WTC11 (cell line): ENCODE results near the gene METRN. TPM values are rescaled to one million over a fixed set of nuclear protein-coding genes. Genes with fewer than 3 reads are reported as not detected.

Experiments
- ATAC-seq: fragments of 200-7000 bp; cut with Tn5 transposase; 2 replicates; pipeline ENCODE4 v1.10.0; 2021; ENCODE audit warnings: mild to moderate bottlenecking, moderate library complexity
- CTCF ChIA-PET: fragments of 300-600 bp; sonication (Branson Sonifier 250); formaldehyde crosslinking; loops from one replicate; lab custom pipeline; 2021; ENCODE audit warnings: antibody characterized with exemption; lab: Charles Lee
- POLR2A ChIA-PET: fragments of 350-600 bp; sonication (Branson Sonifier 250); formaldehyde crosslinking; loops from one replicate; lab custom pipeline; 2021; ENCODE audit warnings: antibody characterized with exemption; lab: Charles Lee
- DNase-seq: peaks from one replicate; pipeline ENCODE4 v3.0.0; 2021; ENCODE audit warnings: low spot score
- H3K27ac Mint-ChIP-seq: 2 replicates; pipeline ENCODE4 v1.8.0; 2021; ENCODE audit warnings: mixed read lengths
- H3K27me3 Mint-ChIP-seq: 2 replicates; pipeline ENCODE4 v1.8.0; 2021; ENCODE audit warnings: low read depth, mild to moderate bottlenecking, moderate library complexity, mixed read lengths
- H3K36me3 Mint-ChIP-seq: 2 replicates; pipeline ENCODE4 v1.8.0; 2021; ENCODE audit warnings: mixed read lengths
- H3K4me1 Mint-ChIP-seq: 2 replicates; pipeline ENCODE4 v1.8.0; 2022; ENCODE audit warnings: mixed read lengths
- H3K4me3 Mint-ChIP-seq: 2 replicates; pipeline ENCODE4 v1.8.0; 2021; ENCODE audit warnings: mild to moderate bottlenecking, moderate library complexity, mixed read lengths
- H3K9me3 Mint-ChIP-seq: 2 replicates; pipeline ENCODE4 v1.8.0; 2021; ENCODE audit warnings: mixed read lengths
- HMGA2 ChIP-seq: fragments of 250-450 bp; sonication (Bioruptor Pico); IDR thresholded peaks from 2 replicates; pipeline ENCODE4 v1.4.0; 2021; ENCODE audit warnings: mild to moderate bottlenecking, moderate library complexity
- IRF2 ChIP-seq: sonication (generic); formaldehyde crosslinking; IDR thresholded peaks from 2 replicates; pipeline ENCODE4 v1.8.0; 2022; ENCODE audit warnings: low read depth, missing genetic modification reagents, borderline replicate concordance
- NR1H2 ChIP-seq: sonication (generic); formaldehyde crosslinking; IDR thresholded peaks from 2 replicates; pipeline ENCODE4 v1.9.0; 2021; ENCODE audit warnings: mild to moderate bottlenecking, moderate library complexity, missing genetic modification reagents
- PRDM15 ChIP-seq: sonication (generic); formaldehyde crosslinking; IDR thresholded peaks from 2 replicates; pipeline ENCODE4 v1.8.0; 2022; ENCODE audit warnings: missing genetic modification reagents
- RELA ChIP-seq: sonication (generic); formaldehyde crosslinking; IDR thresholded peaks from 2 replicates; pipeline ENCODE4 v1.8.1; 2022; ENCODE audit warnings: missing genetic modification reagents, mild to moderate bottlenecking, borderline replicate concordance
- SMAD4 ChIP-seq: sonication (generic); formaldehyde crosslinking; IDR thresholded peaks from 2 replicates; pipeline ENCODE4 v1.8.0; 2022; ENCODE audit warnings: mild to moderate bottlenecking, missing genetic modification reagents
- ZNF138 ChIP-seq: sonication (generic); formaldehyde crosslinking; conservative IDR thresholded peaks from 2 replicates; pipeline ENCODE4 v1.8.1; 2022; ENCODE audit warnings: mild to moderate bottlenecking, moderate library complexity, missing genetic modification reagents
- ZNF416 ChIP-seq: fragments of 250-450 bp; sonication (Bioruptor Pico); IDR thresholded peaks from 2 replicates; pipeline ENCODE4 v1.9.0; 2021; ENCODE audit warnings: mild to moderate bottlenecking, inconsistent platforms
- total RNA-seq: library from RNA; stranded (reverse); gene quantifications from 3 replicates; pipeline ENCODE4 v1.2.3, GENCODE V29; 2021
- TF ChIP-seq, protein P1 (sequence below): sonication (generic); formaldehyde crosslinking; IDR thresholded peaks from 2 replicates; pipeline ENCODE4 v1.8.1; 2023; ENCODE audit warnings: mild to moderate bottlenecking, missing genetic modification reagents, moderate library complexity
- TF ChIP-seq, protein P2 (sequence below): sonication (generic); formaldehyde crosslinking; IDR thresholded peaks from 2 replicates; pipeline ENCODE4 v1.8.0; 2022; ENCODE audit warnings: mild to moderate bottlenecking, missing genetic modification reagents
- TF ChIP-seq, protein P3 (sequence below): sonication (generic); formaldehyde crosslinking; IDR thresholded peaks from 2 replicates; pipeline ENCODE4 v1.8.0; 2023; ENCODE audit warnings: missing genetic modification reagents, mild to moderate bottlenecking, borderline replicate concordance
- TF ChIP-seq, protein P4 (sequence below): sonication (generic); formaldehyde crosslinking; IDR thresholded peaks from 2 replicates; pipeline ENCODE4 v1.8.1; 2023; ENCODE audit warnings: mild to moderate bottlenecking, missing genetic modification reagents, moderate library complexity
- TF ChIP-seq, protein P5 (sequence below): fragments of 250-450 bp; sonication (Bioruptor Pico); IDR thresholded peaks from 2 replicates; pipeline ENCODE4 v1.8.0; 2021; ENCODE audit warnings: mild to moderate bottlenecking

Gene METRN
- total RNA-seq, 1 experiment from 2014 or later: 30.9 TPM

GRCh38 chr16:692356-693108 lies 22.4 kb upstream of the METRN start:
- Mint-ChIP-seq H3K36me3 (no peaks in the 10 kb centered on the region), H3K4me1 (peaks cover 8% of the 10 kb centered on the region), H3K27me3 (peaks cover 51% of the 10 kb centered on the region), H3K9me3 (no peaks in the 10 kb centered on the region), H3K4me3 (peak overlapping the region; percentile 0; the same call in 1 of the 2 replicates), H3K27ac (no peak overlapping the region)
- TF ChIP-seq, protein P1, sequence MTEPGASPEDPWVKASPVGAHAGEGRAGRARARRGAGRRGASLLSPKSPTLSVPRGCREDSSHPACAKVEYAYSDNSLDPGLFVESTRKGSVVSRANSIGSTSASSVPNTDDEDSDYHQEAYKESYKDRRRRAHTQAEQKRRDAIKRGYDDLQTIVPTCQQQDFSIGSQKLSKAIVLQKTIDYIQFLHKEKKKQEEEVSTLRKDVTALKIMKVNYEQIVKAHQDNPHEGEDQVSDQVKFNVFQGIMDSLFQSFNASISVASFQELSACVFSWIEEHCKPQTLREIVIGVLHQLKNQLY (CRISPR knock-in tag): no peak
- TF ChIP-seq RELA: no peak
- no peak for TF ChIP-seq SMAD4 (CRISPR knock-in tag)
- TF ChIP-seq, protein P2, sequence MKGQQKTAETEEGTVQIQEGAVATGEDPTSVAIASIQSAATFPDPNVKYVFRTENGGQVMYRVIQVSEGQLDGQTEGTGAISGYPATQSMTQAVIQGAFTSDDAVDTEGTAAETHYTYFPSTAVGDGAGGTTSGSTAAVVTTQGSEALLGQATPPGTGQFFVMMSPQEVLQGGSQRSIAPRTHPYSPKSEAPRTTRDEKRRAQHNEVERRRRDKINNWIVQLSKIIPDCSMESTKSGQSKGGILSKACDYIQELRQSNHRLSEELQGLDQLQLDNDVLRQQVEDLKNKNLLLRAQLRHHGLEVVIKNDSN (CRISPR knock-in tag): no peak
- no peak for TF ChIP-seq IRF2 (CRISPR knock-in tag)
- TF ChIP-seq, protein P3, sequence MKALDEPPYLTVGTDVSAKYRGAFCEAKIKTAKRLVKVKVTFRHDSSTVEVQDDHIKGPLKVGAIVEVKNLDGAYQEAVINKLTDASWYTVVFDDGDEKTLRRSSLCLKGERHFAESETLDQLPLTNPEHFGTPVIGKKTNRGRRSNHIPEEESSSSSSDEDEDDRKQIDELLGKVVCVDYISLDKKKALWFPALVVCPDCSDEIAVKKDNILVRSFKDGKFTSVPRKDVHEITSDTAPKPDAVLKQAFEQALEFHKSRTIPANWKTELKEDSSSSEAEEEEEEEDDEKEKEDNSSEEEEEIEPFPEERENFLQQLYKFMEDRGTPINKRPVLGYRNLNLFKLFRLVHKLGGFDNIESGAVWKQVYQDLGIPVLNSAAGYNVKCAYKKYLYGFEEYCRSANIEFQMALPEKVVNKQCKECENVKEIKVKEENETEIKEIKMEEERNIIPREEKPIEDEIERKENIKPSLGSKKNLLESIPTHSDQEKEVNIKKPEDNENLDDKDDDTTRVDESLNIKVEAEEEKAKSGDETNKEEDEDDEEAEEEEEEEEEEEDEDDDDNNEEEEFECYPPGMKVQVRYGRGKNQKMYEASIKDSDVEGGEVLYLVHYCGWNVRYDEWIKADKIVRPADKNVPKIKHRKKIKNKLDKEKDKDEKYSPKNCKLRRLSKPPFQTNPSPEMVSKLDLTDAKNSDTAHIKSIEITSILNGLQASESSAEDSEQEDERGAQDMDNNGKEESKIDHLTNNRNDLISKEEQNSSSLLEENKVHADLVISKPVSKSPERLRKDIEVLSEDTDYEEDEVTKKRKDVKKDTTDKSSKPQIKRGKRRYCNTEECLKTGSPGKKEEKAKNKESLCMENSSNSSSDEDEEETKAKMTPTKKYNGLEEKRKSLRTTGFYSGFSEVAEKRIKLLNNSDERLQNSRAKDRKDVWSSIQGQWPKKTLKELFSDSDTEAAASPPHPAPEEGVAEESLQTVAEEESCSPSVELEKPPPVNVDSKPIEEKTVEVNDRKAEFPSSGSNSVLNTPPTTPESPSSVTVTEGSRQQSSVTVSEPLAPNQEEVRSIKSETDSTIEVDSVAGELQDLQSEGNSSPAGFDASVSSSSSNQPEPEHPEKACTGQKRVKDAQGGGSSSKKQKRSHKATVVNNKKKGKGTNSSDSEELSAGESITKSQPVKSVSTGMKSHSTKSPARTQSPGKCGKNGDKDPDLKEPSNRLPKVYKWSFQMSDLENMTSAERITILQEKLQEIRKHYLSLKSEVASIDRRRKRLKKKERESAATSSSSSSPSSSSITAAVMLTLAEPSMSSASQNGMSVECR (CRISPR knock-in tag): no peak
- TF ChIP-seq NR1H2: no peak
- TF ChIP-seq, protein P4, sequence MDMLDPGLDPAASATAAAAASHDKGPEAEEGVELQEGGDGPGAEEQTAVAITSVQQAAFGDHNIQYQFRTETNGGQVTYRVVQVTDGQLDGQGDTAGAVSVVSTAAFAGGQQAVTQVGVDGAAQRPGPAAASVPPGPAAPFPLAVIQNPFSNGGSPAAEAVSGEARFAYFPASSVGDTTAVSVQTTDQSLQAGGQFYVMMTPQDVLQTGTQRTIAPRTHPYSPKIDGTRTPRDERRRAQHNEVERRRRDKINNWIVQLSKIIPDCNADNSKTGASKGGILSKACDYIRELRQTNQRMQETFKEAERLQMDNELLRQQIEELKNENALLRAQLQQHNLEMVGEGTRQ (CRISPR knock-in tag): no peak
- TF ChIP-seq ZNF416 (CRISPR knock-in tag): no peak
- no peak for TF ChIP-seq HMGA2 (CRISPR knock-in tag)
- TF ChIP-seq ZNF138 (CRISPR knock-in tag): no peak
- TF ChIP-seq, protein P5, sequence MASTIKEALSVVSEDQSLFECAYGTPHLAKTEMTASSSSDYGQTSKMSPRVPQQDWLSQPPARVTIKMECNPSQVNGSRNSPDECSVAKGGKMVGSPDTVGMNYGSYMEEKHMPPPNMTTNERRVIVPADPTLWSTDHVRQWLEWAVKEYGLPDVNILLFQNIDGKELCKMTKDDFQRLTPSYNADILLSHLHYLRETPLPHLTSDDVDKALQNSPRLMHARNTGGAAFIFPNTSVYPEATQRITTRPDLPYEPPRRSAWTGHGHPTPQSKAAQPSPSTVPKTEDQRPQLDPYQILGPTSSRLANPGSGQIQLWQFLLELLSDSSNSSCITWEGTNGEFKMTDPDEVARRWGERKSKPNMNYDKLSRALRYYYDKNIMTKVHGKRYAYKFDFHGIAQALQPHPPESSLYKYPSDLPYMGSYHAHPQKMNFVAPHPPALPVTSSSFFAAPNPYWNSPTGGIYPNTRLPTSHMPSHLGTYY: no peak
- POLR2A ChIA-PET: no interaction called here
- no peak for ATAC-seq
- CTCF ChIA-PET: interaction anchor here (0.5 to 2.5 kb wide), 4 partner anchors 14 to 44 kb away, joined by 3 to 8 read pairs (median 6); partner anchors contain the start of gene RHOT2
- no peak for DNase-seq

- H3K4me3 Mint-ChIP-seq: peak overlapping the region; percentile 66
- H3K27ac Mint-ChIP-seq: no peak overlapping the region
- H3K27me3 Mint-ChIP-seq: peaks cover 60% of the 10 kb centered on the region
- ATAC-seq (no peak), DNase-seq (no peak)
- H3K36me3 Mint-ChIP-seq: no peaks in the 10 kb centered on the region
- no peaks in the 10 kb centered on the region for H3K9me3 Mint-ChIP-seq
- ChIA-PET CTCF (interaction anchor here (1.3 to 2.5 kb wide), 4 partner anchors 13 to 45 kb away, joined by 4 to 8 read pairs (median 6); partner anchors contain the start of gene RHOT2), POLR2A (interaction anchor here (1.1 to 1.5 kb wide), 2 partner anchors 10 to 26 kb away, joined by 4 read pairs; no protein-coding TSS in a partner anchor)
- TF ChIP-seq, protein P1 (CRISPR knock-in tag): no peak
- TF ChIP-seq PRDM15 (CRISPR knock-in tag): peak; percentile 67
- H3K4me1 Mint-ChIP-seq: peaks cover 8% of the 10 kb centered on the region
These were observed 21.6 kb upstream of the METRN start for GRCh38 chr16:693364-693763.
